Measurements from ENCODE around the gene SLC47A1. TPM values are rescaled to one million over a fixed set of nuclear protein-coding genes. Genes with fewer than 3 reads are reported as not detected.

The SLC47A1 gene
- total and polyA plus RNA-seq, 9 of the 15 experiments (the other 6 are each of a cell fraction or from before 2014, with no cell fraction given): not detected

DNA sequence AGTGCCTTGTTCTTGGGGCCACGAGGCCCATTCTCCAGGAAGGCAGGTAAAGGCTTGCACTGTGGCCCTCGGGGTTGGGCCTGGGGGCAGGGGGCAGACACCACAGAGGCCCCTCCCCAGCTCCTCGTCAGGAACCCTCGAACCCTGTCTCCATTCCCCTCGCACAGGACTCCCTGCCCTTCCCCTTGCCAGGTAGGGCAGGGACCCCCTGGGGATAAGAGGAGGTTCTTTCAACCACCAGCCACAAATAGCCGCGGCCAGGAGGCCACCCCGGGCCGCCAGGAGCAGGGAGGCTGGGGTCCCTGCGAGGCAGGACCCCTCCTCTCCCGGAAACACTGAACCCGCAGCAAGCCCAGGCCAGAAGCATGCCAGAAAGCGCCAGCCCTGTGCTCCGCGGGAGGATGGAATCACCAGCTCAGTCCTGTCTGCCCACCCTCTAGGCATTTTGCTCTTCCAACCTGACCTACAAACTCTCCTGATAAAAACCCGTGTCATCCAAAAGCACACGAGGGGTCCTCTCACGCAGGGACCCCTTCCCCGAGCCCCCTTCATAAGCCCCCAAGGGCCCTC lies 45.6 kb downstream of the SLC47A1 start:
- POLR2A ChIA-PET: interaction anchor here (1.0 kb wide), 1 partner anchor 13 kb away, joined by 3 read pairs; no protein-coding TSS in a partner anchor

GRCh38 chr17:19579867-19580565 lies 46.4 kb downstream of the SLC47A1 start:
- WGBS (ENCODE audit: insufficient coverage, low coverage, missing lambda C conversion rate): 32% methylated on average over 27 of the region's 76 CpGs
- no peak for ATAC-seq
- no peaks in the 10 kb centered on the region for H3K4me1 ChIP-seq (replicated peaks in 1 of 2; ENCODE audit: control insufficient read depth in 2 of 2, insufficient read depth in 2 of 2, low read length in 2 of 2)

More for the DNA sequence above, 45.6 kb downstream of the SLC47A1 start:
- no peaks in the 10 kb centered on the region for H3K79me2 ChIP-seq (ENCODE audit: control insufficient read depth, insufficient read depth, low read length)
- TF ChIP-seq ZNF165 (CRISPR knock-in tag; IDR thresholded peaks at IDR 0.05; ENCODE audit: borderline replicate concordance): no peak
- TF ChIP-seq ZNF121 (CRISPR knock-in tag; conservative IDR thresholded peaks at IDR 0.05): no peak
- no peak for FAIRE-seq
- in situ Hi-C loops (cut with MboI) (no loop called here), intact Hi-C loops (cut with micrococcal nuclease) (no loop called here)
- ATAC-seq: no peak
- H3K9me1 ChIP-seq (ENCODE audit: control insufficient read depth, insufficient read depth, low read length): no peaks in the 10 kb centered on the region
- no peaks in the 10 kb centered on the region for H3K9me3 ChIP-seq (replicated peaks; ENCODE audit: control insufficient read depth, insufficient read depth, low read depth, low read length)
- no peaks in the 10 kb centered on the region for H3K36me3 ChIP-seq (ENCODE audit: control insufficient read depth, insufficient read depth, low read length)
- H3K4me3 ChIP-seq: no peak overlapping the region
- H3K27me3 ChIP-seq (ENCODE audit: control insufficient read depth in 2 of 2, insufficient read depth in 2 of 2, low read length in 2 of 2): peaks cover 3 to 10% of the 10 kb centered on the region in 2 experiments; a peak in 3 of 5 replicates
- H3K9ac ChIP-seq (ENCODE audit: insufficient read depth in 1 of 2, low read depth in 2 of 2, low read length in 2 of 2): no peak overlapping the region
- no peak overlapping the region for H3K27ac ChIP-seq (ENCODE audit: extremely low read depth, low read depth, low read length)
- DNase-seq (ENCODE audit: extremely low read depth in 1 of 4, low spot score in 3 of 4): no peak
- no peaks in the 10 kb centered on the region for H4K20me1 ChIP-seq (replicated peaks; ENCODE audit: control insufficient read depth, insufficient read depth, low read length)
- 9% methylated on average over 12 of the region's 19 CpGs for WGBS (ENCODE audit: insufficient coverage, low coverage, missing lambda C conversion rate)
- BruUV-seq (replicated peaks): no TSS peak
- no peak overlapping the region for H3K4me2 ChIP-seq (ENCODE audit: insufficient read depth, low read length)
- no peak overlapping the region for H2AFZ ChIP-seq (ENCODE audit: low read depth, low read length)
- CTCF ChIA-PET (ENCODE audit: low intra/inter-chr PET ratio): no interaction called here
- no peaks in the 10 kb centered on the region for H3K4me1 ChIP-seq (replicated peaks in 1 of 2; ENCODE audit: control insufficient read depth in 2 of 2, insufficient read depth in 2 of 2, low read length in 2 of 2)

More at GRCh38 chr17:19579867-19580565, 46.4 kb downstream of the SLC47A1 start:
- H3K27ac ChIP-seq (ENCODE audit: extremely low read depth, low read depth, low read length): no peak overlapping the region
- H3K36me3 ChIP-seq (ENCODE audit: control insufficient read depth, insufficient read depth, low read length): no peaks in the 10 kb centered on the region
- H3K9me1 ChIP-seq (ENCODE audit: control insufficient read depth, insufficient read depth, low read length): no peaks in the 10 kb centered on the region
- ChIA-PET CTCF (ENCODE audit: low intra/inter-chr PET ratio) (no interaction called here), POLR2A (no interaction called here)
- H3K9ac ChIP-seq (ENCODE audit: insufficient read depth in 1 of 2, low read depth in 2 of 2, low read length in 2 of 2): no peak overlapping the region
- no peak for TF ChIP-seq KDM1A (IDR thresholded peaks at IDR 0.05)
- TF ChIP-seq SAFB2 (IDR thresholded peaks at IDR 0.05; ENCODE audit: borderline replicate concordance, low read depth, low read length, severe bottlenecking): no peak
- TF ChIP-seq, protein P1, sequence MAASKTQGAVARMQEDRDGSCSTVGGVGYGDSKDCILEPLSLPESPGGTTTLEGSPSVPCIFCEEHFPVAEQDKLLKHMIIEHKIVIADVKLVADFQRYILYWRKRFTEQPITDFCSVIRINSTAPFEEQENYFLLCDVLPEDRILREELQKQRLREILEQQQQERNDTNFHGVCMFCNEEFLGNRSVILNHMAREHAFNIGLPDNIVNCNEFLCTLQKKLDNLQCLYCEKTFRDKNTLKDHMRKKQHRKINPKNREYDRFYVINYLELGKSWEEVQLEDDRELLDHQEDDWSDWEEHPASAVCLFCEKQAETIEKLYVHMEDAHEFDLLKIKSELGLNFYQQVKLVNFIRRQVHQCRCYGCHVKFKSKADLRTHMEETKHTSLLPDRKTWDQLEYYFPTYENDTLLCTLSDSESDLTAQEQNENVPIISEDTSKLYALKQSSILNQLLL (CRISPR knock-in tag; IDR thresholded peaks at IDR 0.05; ENCODE audit: borderline replicate concordance): no peak
- TF ChIP-seq BCL6 (CRISPR knock-in tag; IDR thresholded peaks at IDR 0.05): no peak
- no peak for TF ChIP-seq CREB3 (tag; conservative IDR thresholded peaks at IDR 0.05; ENCODE audit: low read depth)
- TF ChIP-seq MCM7 (IDR thresholded peaks at IDR 0.05): no peak
- TF ChIP-seq FUS (optimal IDR thresholded peaks at IDR 0.05; ENCODE audit: low read depth, low read length): no peak
- TF ChIP-seq, protein P2, sequence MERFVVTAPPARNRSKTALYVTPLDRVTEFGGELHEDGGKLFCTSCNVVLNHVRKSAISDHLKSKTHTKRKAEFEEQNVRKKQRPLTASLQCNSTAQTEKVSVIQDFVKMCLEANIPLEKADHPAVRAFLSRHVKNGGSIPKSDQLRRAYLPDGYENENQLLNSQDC (CRISPR knock-in tag; IDR thresholded peaks at IDR 0.05): no peak
- TF ChIP-seq TAF15 (IDR thresholded peaks at IDR 0.05; ENCODE audit: low read depth, low read length): no peak
- no peak for TF ChIP-seq ZNF586 (CRISPR knock-in tag; conservative IDR thresholded peaks at IDR 0.05)
- TF ChIP-seq MTA3 (IDR thresholded peaks at IDR 0.05; ENCODE audit: borderline replicate concordance): no peak
- H4K20me1 ChIP-seq (replicated peaks; ENCODE audit: control insufficient read depth, insufficient read depth, low read length): no peaks in the 10 kb centered on the region
- FAIRE-seq: no peak
- no peak overlapping the region for H2AFZ ChIP-seq (ENCODE audit: low read depth, low read length)
- H3K4me2 ChIP-seq (ENCODE audit: insufficient read depth, low read length): no peak overlapping the region
- intact Hi-C loops (cut with micrococcal nuclease): no loop called here
- no peak overlapping the region for H3K4me3 ChIP-seq
- H3K9me3 ChIP-seq (replicated peaks; ENCODE audit: control insufficient read depth, insufficient read depth, low read depth, low read length): no peaks in the 10 kb centered on the region
- BruUV-seq (replicated peaks): no TSS peak
- in situ Hi-C loops (cut with MboI): no loop called here
- H3K27me3 ChIP-seq (ENCODE audit: control insufficient read depth in 2 of 2, insufficient read depth in 2 of 2, low read length in 2 of 2): peaks cover 3 to 10% of the 10 kb centered on the region in 2 experiments; a peak in 3 of 5 replicates
- H3K79me2 ChIP-seq (ENCODE audit: control insufficient read depth, insufficient read depth, low read length): no peaks in the 10 kb centered on the region
- DNase-seq (ENCODE audit: extremely low read depth in 1 of 4, low spot score in 3 of 4): no peak

All from K562 (cell line).